Measurements from ENCODE around the gene ARR3. TPM values are rescaled to one million over a fixed set of nuclear protein-coding genes. Genes with fewer than 3 reads are reported as not detected.

ARR3 gene
- total RNA-seq, 1 donor from 2014 or later: not detected

DNA sequence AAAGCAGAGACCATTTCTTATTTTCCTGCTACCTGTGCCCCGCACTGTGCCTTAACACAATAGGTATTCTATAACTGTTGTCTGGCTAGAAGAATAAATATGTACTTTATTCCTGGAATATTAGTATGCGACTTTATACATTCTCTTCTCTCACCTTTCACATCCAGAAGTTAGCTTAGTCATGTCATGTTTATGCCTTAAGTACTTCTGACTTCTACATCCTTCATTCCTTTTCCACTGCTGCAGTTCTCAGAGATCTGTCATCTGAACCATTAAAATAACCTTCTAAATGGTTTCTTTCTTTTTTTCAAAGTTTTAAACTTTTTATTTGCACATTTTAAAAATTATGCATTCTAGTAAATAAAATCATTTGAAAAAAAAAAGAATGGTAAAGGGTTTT, 56.2 kb downstream of the ARR3 start:
- Mint-ChIP-seq H3K4me3 (no peak overlapping the region), H3K27ac (no peak overlapping the region), H3K4me1 (no peaks in the 10 kb centered on the region), H3K27me3 (no peaks in the 10 kb centered on the region), H3K9me3 (no peaks in the 10 kb centered on the region), H3K36me3 (ENCODE audit: low read depth) (no peaks in the 10 kb centered on the region)
- ChIA-PET CTCF (no interaction called here), POLR2A (no interaction called here)
- DNase-seq: no peak
- intact Hi-C loops (cut with micrococcal nuclease): no loop called here
- ATAC-seq (ENCODE audit: low read depth): no peak
- TF ChIP-seq, protein P1, sequence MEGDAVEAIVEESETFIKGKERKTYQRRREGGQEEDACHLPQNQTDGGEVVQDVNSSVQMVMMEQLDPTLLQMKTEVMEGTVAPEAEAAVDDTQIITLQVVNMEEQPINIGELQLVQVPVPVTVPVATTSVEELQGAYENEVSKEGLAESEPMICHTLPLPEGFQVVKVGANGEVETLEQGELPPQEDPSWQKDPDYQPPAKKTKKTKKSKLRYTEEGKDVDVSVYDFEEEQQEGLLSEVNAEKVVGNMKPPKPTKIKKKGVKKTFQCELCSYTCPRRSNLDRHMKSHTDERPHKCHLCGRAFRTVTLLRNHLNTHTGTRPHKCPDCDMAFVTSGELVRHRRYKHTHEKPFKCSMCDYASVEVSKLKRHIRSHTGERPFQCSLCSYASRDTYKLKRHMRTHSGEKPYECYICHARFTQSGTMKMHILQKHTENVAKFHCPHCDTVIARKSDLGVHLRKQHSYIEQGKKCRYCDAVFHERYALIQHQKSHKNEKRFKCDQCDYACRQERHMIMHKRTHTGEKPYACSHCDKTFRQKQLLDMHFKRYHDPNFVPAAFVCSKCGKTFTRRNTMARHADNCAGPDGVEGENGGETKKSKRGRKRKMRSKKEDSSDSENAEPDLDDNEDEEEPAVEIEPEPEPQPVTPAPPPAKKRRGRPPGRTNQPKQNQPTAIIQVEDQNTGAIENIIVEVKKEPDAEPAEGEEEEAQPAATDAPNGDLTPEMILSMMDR (IDR thresholded peaks at IDR 0.05): no peak

DNA sequence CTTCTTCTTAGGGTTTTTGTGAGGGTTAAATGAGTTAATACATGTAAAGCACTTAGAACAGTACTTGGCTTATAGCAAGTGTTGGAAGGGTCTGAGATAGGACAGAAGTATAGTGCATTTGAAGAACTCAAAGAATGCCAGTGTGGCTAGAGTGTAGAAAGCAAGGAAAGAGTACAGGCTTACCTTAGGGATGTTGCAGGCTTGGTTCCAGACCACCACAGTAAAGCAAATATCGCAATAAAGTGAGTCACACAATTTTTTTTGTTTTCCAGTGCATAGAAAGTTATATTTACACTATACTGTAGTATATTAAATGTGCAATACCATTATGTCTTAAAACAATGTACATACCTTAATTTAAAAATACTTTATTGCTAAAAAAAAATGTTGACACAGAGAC, 63.0 kb downstream of the ARR3 start:
- TF ChIP-seq, protein P1 (IDR thresholded peaks at IDR 0.05): no peak
- Mint-ChIP-seq H3K4me1 (no peaks in the 10 kb centered on the region), H3K9me3 (no peaks in the 10 kb centered on the region), H3K4me3 (no peak overlapping the region), H3K36me3 (ENCODE audit: low read depth) (no peaks in the 10 kb centered on the region), H3K27ac (no peak overlapping the region), H3K27me3 (no peaks in the 10 kb centered on the region)
- intact Hi-C loops (cut with micrococcal nuclease): loop anchor here (10.0 kb wide), 2 partner anchors 54 to 104 kb away; no protein-coding TSS in a partner anchor
- no peak for DNase-seq
- CTCF ChIA-PET: no interaction called here
- no peak for ATAC-seq (ENCODE audit: low read depth)
- POLR2A ChIA-PET: no interaction called here

Other genes starting within 250 kb of the ARR3 start
- gene AWAT2, start 218.4 kb upstream of the ARR3 start, total RNA-seq: not detected in 2 replicates
- not detected in 2 replicates for gene OTUD6A, start 205.9 kb upstream of the ARR3 start, total RNA-seq
- gene IGBP1, start 134.9 kb upstream of the ARR3 start, total RNA-seq: 51.6 and 52.7 TPM in 2 replicates
- gene DGAT2L6, start 90.9 kb upstream of the ARR3 start, total RNA-seq: not detected in 2 replicates
- not detected in 2 replicates for gene AWAT1, start 33.7 kb upstream of the ARR3 start, total RNA-seq
- 0.44 TPM in 1 of 2 replicates, not detected in the other for gene P2RY4, start 8.1 kb upstream of the ARR3 start, total RNA-seq
- not detected in 2 replicates for gene RAB41, start 13.8 kb downstream of the ARR3 start, total RNA-seq
- gene PDZD11, start 21.6 kb downstream of the ARR3 start, total RNA-seq: 17.1 and 18.5 TPM in 2 replicates
- 0.49 TPM in 2 replicates for gene KIF4A, start 21.8 kb downstream of the ARR3 start, total RNA-seq
- gene GDPD2, start 155.0 kb downstream of the ARR3 start, total RNA-seq: not detected in 2 replicates
- gene DLG3, start 176.5 kb downstream of the ARR3 start, total RNA-seq: 2.4 and 3.5 TPM in 2 replicates